Measurements from ENCODE around the gene CAPN9.

The CAPN9 gene

GRCh38 chr1:230771773-230772354 is 24.7 kb downstream of the CAPN9 start:
- DNase-seq: no peak

GRCh38 chr1:230772457-230773395 is 25.5 kb downstream of the CAPN9 start:
- DNase-seq: no peak

- DNase-seq: no peak
Observed at GRCh38 chr1:230773396-230774033, 26.3 kb downstream of the CAPN9 start.

GRCh38 chr1:230778916-230779590 is 31.9 kb downstream of the CAPN9 start:
- DNase-seq: no peak

- no peak for DNase-seq
Observed at GRCh38 chr1:230781131-230781530, 33.9 kb downstream of the CAPN9 start.

- no peak for DNase-seq
Observed at GRCh38 chr1:230781594-230781993, 34.4 kb downstream of the CAPN9 start.

DNA sequence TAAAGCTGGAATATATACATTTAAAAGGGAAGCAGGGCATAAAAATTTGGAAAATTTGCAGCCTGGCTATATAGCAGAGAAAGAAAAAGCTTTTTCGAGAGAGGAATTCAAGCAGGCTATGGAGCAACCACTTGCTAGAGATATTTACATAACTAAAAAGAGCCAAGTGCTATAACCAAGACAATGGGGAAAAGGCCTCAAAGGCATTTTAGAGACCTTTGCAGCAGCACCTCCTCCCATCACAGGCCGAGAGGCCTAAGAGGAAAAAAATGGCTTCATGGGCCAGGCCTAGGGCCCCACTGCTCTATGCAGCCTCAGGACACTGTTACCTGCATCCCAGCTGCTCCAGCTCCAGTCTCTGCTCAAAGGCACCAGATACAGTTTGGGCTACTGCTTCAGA is 37.0 kb downstream of the CAPN9 start:
- no peak for DNase-seq

- DNase-seq: no peak
Observed at GRCh38 chr1:230785636-230786384, 38.6 kb downstream of the CAPN9 start.

- DNase-seq: no peak
Observed at GRCh38 chr1:230786385-230786753, 39.2 kb downstream of the CAPN9 start.

GRCh38 chr1:230787471-230787870 is 40.3 kb downstream of the CAPN9 start:
- DNase-seq: no peak

DNA sequence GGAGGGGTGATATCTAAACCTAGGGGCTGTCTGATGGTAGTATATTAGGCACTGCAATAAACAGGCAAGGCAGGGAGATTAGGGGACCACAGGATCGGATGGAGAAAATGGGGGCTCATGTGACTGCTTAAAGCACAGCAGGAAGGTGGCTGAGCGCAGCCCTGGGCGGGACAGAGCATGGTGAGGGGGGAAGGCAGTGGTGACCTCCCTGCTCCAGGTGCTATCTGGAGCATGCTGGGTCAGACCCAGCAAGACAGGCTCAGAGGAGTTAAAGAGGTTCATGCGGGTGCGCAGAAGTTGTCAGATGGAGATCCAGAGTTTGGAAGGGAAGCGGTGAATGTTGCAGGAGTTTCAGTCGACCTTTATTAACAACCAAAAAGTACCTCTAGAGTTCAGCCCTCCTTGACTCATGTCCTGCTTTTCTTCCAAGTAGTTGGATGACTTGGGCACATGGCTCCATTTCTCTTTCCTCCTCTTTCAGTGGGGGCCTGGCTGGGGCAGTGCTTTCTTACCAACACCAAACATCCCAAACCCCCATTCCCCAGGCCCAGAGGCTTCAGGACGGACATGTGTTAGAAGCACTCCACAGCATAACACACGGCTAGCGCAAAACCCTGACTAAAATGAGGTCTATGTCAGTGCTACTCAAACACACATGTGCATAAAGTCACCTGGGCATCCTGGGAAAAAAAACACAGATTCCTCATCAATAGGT is 41.5 kb downstream of the CAPN9 start:
- DNase-seq: no peak

- no peak for DNase-seq
Observed at GRCh38 chr1:230790026-230790425, 42.8 kb downstream of the CAPN9 start.

- no peak for DNase-seq
Observed at GRCh38 chr1:230791986-230792564, 44.9 kb downstream of the CAPN9 start.

GRCh38 chr1:230792691-230793462 is 45.7 kb downstream of the CAPN9 start:
- DNase-seq: no peak

GRCh38 chr1:230793463-230793745 is 46.2 kb downstream of the CAPN9 start:
- no peak for DNase-seq

GRCh38 chr1:230794431-230794830 is 47.2 kb downstream of the CAPN9 start:
- no peak for DNase-seq

DNA sequence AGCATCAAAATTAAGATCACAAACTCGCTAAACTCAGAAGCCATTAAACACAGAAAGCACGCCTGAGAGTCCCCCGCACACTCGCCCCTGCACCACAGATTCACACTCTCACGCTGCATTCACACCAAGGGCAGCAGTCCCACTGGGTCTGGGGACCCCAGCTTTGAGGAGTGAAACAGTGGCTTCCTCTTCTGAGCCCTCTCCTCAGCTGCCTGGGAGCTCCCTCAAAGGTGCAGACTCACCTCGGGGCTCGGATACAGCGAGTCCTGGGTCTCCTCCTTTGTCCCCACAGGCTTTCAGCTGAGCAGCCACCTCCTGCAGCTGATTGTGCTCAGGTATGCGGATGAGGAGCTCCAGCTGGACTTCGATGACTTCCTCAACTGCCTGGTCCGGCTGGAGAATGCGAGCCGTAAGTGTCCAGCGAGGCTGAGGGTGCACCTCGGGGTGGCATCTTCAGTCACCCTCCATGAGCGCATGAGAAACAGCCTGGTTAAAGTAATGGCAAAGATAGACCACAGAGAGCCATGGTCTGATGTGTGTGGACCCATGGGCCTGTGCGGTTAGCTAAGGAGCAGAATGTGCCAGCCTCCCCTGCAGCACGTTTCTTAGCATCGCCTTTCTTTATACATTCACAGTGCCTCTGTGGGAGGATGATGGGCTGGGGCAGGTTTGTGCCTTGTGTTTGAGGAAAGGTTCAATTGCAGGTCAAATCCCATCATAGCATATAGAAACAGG is 47.9 kb downstream of the CAPN9 start:
- DNase-seq: no peak

DNA sequence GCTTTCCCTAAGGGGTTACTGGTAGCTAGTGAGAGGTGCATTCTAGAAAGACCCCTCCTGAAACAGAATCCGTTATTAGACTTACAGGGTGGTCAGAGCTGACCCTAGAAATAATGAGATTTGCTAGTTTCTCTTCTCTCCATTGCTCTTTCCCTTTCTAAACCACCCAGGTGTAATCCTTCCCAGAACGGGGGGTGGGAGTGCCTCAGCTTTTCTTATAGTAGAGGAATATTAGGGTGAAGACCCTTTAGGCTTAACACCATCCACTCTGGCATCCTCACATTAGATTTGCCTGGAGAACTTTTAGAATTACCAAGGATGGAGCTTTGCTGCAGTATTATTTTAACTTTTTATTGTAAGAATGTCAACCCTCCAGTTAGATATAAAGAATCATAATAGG is 49.4 kb downstream of the CAPN9 start:
- DNase-seq: no peak

DNA sequence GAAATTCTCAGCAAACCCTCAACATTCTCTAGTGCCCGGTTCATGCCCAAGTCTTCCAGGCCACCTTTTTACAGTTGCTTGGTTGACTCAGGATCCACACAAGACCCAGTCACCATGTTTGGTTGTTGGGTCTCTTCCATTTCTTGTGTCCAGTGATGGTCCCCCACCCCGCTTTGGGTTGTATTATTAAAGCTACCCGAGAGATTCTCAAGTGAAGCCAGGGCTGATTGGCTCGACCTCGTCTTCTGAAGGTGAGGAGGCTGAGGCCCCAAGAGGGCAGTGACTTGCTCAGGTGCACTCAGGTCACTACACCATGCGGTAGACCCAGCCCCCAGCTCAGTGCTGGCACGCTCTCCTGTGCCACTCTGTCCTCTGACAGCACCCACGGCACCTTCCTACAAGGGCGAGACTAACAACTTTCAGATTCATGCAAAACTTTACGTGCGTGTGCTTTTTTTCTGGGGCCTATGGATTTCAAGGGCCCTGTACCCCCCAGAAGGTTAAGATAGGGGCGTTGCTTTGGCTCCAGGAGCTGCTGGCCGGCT is 50.3 kb downstream of the CAPN9 start:
- no peak for DNase-seq

GRCh38 chr1:230797942-230798365 is 50.8 kb downstream of the CAPN9 start:
- no peak for DNase-seq
